Fibroblast of pulmonary artery (primary cell): ENCODE data around the gene ZFAND3.

Experiments used
- DNase-seq: peaks from one replicate; pipeline ENCODE4 v3.0.0-alpha.2; 2010; ENCODE audit warnings: low read depth
- H3K4me3 ChIP-seq: replicated peaks from 2 replicates; pipeline ENCODE4 v1.5.1; 2011; ENCODE audit warnings: low read depth, mild to moderate bottlenecking, control low read depth, low read length, moderate library complexity
- CTCF ChIP-seq: IDR thresholded peaks from 2 replicates; pipeline ENCODE4 v1.5.1; 2011; ENCODE audit warnings: mild to moderate bottlenecking, control low read depth, low read length, inconsistent platforms; ENCODE audit errors: missing control alignments

Gene ZFAND3

GRCh38 chr6:38174315-38174714 is 354.8 kb downstream of the ZFAND3 start:
- no peak for TF ChIP-seq CTCF
- DNase-seq = no peak

GRCh38 chr6:38174806-38175495 is 355.4 kb downstream of the ZFAND3 start:
- no peak overlapping the region for H3K4me3 ChIP-seq
- DNase-seq = no peak
- no peak for TF ChIP-seq CTCF

More at GRCh38 chr6:38174315-38174714, 354.8 kb downstream of the ZFAND3 start:
- no peak overlapping the region for H3K4me3 ChIP-seq

GRCh38 chr6:38175786-38176185 is 356.3 kb downstream of the ZFAND3 start:
- TF ChIP-seq CTCF = no peak
- no peak for DNase-seq
- no peak overlapping the region for H3K4me3 ChIP-seq

GRCh38 chr6:38176797-38177751 is 357.5 kb downstream of the ZFAND3 start:
- no peak for TF ChIP-seq CTCF
- DNase-seq = no peak

GRCh38 chr6:38177882-38178583 is 358.5 kb downstream of the ZFAND3 start:
- no peak for DNase-seq
- H3K4me3 ChIP-seq = no peak overlapping the region
- no peak for TF ChIP-seq CTCF

More at GRCh38 chr6:38176797-38177751, 357.5 kb downstream of the ZFAND3 start:
- H3K4me3 ChIP-seq = no peak overlapping the region

- no peak for TF ChIP-seq CTCF
- no peak overlapping the region for H3K4me3 ChIP-seq
- DNase-seq = no peak
These were observed 359.0 kb downstream of the ZFAND3 start for GRCh38 chr6:38178584-38178886.
